Measurements from ENCODE around the gene ZNF556.
A peak's percentile ranks its signal among the peaks of the same experiment; 100 is the strongest.
"Not testable (repeated sequence)": the region's sequence is repeated elsewhere in the genome, so short reads cannot be mapped to it uniquely, and the experiment has no call there.

Gene ZNF556

DNA sequence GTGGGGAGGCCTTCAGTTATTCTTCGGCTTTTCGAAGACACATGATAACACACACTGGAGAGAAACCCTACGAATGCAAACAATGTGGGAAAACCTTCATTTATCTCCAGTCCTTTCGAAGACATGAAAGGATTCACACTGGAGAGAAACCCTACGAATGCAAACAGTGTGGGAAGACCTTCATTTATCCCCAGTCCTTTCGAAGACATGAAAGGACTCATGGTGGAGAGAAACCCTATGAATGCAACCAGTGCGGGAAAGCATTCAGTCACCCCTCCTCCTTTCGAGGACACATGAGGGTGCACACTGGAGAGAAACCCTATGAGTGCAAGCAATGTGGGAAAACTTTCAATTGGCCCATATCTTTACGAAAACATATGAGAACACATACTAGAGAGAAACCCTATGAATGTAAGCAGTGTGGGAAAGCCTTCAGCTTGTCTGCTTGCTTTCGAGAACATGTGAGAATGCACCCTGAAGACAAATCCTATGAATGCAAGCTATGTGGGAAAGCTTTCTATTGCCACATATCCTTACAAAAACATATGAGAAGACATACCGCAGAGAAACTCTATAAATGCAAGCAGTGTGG, 14.0 kb upstream of the ZNF556 start:
- no peak for DNase-seq (ENCODE audit: low spot score)

DNA sequence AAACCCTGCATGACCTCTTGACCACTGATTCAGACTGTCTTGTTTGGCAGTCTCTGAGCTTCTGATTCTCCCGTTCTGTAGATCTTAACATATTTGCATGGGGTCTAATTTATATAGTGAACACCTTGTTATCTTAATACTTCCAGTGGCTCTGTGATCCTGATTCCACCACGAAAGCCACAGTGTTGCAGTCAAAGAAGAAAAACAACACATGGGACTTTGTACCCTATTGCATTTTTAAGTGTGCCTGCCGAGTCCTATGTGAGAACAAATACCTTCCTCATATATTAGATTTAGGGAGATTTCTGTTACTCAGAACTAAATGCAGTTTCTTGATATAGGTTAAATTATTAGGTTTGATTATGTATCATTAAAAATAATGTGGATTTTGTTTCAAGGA, 12.3 kb upstream of the ZNF556 start:
- DNase-seq (ENCODE audit: low spot score) = no peak

DNA sequence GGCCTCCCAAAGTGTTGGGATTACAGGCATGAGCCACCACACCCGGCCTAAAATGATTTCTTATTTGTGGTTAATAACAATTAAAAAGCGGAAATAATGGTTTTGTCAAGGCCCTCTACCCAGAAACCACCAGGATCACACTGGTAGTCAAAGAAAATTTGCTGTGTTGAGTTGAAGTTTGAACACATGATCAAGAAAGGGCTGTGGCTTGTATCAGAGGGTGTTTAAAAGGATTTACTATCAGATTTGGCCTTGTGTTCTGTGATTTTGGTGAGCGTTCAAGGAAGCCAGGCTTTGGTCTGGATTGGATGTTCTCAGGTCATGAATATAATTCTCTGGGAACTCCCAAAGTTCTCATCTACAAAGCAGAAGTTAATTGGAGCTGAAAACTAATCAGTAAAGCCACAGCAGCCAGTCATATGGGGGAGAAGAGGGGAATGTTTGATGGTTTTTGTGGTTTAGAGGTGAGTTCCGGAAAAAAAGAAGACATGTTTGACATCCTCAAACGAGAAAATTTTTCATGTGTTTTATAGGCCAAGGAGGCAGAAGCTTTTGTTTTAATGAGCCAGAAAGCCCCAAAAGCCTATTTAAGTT, 10.6 kb upstream of the ZNF556 start:
- DNase-seq (ENCODE audit: low spot score) = peak; percentile 24

DNA sequence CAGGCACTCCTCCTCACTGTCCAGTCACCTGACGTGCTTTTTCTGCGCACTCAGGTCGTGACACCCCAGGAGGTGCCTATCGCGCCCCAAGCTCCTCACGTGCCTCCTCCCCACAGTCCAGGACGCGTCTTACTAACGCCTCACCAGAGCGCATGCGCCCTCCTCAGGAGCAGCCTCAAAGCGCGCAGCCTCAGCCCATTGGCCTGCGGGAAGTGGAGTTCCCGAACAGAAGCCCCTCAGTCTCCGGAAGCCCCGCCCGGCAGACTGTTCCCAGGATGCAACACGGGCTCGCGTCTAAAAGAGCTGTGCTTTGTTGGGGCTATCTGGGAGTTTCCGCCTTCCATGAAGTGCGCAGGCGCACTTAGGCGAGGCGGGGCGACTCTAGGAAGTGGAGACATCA, 8.3 kb upstream of the ZNF556 start:
- DNase-seq (ENCODE audit: low spot score) = no peak

DNA sequence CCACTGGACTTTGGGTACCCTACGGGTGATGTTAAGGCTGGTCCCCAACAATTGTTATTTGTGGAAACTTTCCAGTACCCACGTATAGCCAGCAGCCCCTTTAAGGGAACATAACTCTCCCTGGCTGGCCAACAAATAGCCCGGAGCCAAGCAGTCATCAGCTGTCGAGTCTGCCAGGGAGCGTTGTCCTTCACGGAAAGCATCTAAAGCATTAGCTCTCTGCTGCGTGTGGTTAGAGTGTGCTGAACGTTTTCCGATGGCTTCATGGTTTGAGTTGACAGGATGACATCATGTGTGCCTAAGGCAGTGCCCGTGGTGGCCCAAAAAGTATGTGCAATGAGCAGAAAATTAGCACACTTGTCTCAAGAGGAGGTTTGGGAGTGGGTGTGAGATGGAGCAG, 3.3 kb upstream of the ZNF556 start:
- no peak for DNase-seq (ENCODE audit: low spot score)

DNA sequence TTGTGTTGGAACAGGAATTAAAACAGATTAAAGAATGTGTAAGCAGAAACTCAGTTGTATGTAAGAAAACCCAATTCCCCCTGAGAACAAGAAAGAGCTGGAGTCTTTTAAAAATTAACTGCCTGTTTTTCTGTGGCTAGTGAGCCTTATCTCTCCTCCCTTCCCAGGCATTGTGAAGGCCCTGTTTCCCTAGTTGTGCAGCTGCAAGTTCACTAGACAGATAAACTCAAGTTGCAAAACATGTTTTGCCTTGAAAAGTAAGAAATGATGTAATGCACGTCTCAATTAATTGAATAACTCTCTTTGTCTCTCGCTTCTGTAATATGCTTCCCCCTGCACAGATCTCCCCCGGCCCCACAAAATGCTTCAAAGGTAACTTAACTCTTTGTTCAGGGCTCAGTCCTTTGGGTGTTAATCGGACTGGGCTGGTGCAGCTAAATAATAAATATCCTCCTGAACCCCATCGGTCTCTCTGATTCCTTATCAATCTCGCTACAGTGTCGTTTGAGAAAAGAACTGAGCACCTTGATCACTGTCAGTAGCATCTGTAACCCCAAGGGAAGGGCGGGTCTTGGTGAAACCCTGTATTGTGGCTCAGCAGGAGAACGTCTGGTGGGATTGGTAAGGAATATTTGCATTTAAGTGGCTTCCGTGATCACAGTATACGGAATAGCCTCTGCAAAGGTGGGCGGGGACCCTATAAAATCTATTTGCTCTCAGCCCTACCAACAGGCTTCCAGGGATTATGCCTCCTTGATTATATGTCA, 1.6 kb upstream of the ZNF556 start:
- DNase-seq (ENCODE audit: low spot score) = no peak

DNA sequence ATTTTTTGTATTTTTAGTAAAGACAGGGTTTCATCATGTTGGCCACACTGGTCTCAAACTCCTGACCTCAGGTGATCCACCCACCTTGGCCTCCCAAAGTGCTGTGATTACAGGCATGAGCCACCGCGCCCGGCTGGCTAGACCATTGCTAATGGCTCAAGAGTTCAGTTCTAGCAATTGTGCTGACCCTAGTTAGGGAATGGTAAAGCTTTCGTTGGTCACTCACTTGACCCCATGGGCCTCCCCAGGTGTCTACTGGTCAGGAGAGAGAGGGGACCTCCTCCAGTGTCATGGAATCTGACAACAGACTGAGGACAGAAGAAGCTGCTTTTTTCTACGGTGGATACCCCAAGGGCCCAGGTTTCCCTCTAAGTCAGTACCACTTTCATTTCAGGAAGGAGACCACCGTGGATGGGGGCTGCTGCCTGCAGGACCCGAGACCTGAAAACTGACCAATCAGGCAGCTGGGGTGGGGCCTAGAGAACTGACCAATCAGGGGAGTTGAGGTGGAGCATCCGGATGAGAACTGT, 575 bp upstream of the ZNF556 start:
- no peak for DNase-seq (ENCODE audit: low spot score)

DNA sequence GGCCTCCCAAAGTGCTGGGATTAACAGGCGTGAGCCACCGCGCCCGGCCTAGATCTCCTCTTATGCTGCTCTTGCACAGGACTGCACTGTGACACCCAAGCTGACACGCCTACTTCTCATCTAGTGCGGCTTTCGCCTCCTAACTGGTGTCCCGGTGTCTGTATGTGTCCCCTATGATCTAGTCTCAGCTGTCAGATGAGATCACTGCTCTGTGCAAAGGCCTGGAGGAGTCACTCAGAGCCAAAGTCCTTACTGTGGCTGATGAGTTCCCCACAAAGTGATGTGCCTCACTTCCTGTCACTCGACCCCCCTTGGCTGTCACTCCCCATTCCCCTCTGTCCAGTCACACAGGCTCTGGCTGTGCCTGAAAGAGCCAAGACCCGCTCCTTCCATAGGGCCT, 2.5 kb downstream of the ZNF556 start:
- DNase-seq (ENCODE audit: low spot score) = no peak

DNA sequence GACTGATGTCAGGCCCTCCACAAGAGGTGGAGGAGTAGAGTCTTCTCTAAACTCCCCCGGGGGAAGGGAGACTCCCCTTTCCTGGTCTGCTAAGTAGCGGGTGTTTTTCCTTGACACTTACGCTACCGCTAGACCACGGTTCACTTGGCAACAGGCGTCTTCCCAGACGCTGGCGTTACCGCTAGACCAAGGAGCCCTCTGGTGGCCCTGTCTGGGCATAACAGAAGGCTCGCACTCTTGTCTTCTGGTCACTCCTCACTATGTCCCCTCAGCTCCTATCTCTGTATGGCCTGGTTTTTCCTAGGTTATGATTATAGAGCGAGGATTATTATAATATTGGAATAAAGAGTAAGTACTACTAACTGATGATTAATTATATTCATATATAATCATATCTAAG, 5.0 kb downstream of the ZNF556 start:
- not testable (repeated sequence) for DNase-seq (ENCODE audit: low spot score)

DNA sequence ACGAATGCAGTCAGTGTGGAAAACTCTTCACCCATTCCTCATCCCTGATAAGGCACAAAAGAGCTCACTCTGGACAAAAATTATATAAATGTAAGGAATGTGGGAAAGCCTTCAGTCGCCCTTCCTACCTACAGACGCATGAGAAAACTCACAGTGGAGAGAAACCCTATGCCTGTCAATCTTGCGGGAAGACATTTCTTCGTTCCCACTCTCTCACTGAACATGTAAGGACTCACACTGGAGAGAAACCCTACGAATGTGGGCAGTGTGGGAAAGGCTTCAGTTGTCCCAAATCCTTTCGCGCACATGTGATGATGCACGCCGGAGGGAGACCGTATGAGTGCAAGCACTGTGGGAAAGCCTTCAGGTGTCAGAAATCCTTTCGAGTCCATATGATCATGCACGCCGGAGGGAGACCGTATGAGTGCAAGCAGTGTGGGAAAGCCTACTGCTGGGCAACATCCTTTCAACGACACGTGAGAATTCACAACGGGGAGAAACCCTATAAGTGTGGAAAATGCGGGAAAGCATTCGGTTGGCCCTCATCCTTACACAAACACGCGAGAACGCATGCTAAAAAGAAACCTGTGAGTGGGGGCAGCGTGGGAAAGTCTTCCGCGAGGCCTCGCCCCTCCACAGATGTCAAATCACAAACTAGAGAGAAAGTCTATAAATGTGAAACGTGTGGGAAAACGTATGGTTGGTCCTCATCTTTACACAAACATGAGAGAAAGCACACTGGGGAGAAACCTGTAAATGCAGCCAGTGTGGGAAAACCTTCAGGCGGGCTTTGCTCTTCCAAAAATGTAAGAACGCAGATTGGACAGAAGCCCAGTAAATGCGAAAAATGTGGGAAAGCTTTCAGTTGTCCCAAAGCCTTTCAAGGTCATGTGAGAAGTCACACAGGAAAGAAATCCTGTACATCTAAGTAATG, 10.5 kb downstream of the ZNF556 start:
- no peak for DNase-seq (ENCODE audit: low spot score)

DNA sequence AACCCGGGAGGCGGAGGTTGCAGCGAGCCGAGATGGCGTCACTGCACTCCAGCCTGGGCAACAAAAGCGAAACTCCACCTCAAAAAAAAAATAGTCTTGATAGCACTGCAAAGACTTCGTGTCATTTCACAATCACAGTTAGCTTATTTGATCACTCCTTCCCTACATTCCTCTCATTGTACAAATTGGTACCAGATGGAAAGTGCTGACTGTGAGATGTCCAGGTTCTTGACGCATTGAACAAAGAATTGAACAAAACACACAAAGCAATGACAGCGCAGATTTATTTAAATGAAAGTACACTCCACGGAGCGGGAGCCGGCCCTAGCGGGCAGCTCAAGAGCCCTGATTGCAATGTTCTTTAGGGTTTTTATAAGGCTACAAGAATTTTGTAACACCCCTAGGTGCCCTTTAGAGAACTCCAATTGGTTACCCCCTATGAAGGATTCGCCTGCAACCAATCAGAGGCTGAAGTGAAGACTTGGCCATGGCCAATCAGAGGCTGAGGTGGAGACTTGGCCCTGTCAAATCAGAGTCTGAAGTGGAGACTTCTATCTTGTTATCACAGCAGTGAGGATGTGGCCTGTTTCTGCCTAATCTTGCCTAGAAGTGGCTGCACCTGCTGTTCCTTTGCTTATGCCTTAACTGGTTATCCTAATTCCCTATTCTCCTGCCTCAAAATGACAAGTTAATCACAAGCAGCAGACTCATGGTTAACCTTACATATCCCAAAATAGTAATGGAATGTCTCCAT, 16.7 kb downstream of the ZNF556 start:
- no peak for DNase-seq (ENCODE audit: low spot score)

DNA sequence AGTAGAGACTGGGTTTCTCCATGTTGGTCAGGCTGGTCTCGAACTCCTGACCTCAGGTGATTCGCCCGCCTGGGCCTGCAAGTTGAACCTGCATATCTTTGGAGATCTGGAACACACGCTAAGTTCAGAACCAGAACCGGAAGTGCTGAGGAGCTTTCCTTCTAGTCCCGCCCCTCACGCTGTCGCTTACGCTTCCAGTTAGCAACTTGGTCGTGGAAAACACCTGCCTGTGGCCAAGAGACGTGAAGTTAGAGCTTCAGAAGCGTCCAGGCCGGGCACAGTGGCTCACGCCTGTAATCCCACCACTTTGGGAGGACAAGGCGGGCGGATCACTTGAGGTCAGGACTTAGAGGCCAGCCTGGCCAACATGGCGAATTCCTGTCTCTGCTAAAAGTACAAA, 18.6 kb downstream of the ZNF556 start:
- no peak for DNase-seq (ENCODE audit: low spot score)

DNA sequence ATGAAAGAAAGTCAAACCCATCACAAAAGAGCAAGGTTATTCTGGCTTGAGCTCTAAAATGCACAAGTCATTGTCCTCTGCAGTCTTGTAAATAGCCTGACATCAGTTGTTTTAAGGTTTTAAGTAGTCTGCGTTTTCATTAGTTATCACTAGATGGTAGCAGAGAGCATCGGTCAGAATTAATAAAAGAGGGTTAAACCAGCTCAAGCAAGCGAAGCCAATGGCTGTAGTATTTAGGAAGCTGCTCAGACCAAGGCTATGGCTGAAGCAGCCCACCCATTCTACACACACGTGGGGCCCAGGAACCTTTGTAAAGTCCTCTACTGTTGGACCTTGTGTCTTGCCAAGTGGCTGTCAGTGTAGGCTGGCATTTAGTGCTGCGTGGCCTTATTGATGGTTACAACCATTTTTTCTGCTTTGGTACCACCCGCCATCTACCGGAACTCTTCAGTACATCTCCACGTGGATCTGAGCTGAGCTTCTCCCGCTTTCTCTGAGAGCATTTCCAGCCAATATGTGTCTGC, 20.3 kb downstream of the ZNF556 start:
- DNase-seq (ENCODE audit: low spot score) = peak; percentile 51

DNA sequence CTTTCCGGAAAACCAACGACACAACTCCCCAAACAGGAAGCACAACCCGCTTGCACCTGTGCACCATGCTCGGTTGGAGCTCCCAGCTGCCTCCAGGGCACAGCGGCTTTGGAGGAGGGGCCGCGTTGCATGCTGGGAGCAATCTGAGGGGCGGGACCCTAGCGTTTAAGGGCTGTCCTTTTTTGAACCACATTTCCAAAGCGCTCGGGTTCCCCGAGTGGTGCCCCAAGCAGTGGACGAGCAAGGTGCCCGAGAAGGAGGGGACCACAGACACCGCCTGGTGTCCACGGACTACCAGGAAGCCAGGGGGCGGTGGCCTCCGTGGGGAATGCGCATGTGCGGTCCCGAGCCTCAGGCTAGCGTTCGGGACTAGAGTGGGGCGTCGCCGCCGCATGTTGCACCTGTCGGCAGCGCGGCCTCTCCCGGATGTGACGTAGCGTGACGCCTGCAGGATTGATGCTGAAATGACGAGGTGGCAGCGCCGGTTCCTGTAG, 21.6 kb downstream of the ZNF556 start:
- DNase-seq (ENCODE audit: low spot score) = peak; percentile 50

DNA sequence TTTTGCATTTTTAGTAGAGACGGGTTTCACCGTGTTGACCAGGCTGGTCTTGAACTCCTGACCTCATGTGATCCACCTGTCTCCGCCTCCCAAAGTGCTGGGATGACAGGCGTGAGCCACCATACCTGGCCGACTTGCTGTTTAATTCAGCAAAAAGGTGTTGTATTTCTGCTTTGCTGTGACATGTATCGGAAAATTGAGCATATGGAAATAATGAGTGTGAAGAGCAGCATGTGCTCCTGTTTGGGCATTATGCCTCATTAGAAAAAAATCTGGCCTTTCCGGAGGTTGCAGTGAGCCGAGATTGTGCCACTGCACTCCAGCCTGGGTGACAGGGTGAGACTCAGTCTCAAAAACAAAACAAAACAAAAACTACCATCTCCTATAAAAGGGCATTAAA, 23.4 kb downstream of the ZNF556 start:
- DNase-seq (ENCODE audit: low spot score) = not testable (repeated sequence)

DNA sequence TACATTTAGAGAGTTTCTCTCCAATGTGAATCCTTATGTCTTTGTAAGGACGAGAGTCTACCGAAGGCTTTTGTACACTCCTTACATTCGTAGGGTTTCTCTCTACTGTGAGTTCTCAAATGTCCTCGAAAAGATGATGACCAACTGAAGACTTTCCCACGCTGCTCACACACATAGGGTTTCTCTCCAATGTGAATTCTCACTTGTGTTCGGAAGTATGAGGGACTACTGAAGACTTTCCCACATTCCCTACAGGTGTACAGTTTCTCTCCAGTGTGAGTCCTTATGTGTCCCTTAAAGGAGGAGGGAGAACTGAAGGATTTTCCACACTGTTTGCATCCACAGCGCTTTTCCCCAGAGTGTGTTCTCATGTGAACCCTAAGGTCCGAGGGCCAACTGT, 29.6 kb downstream of the ZNF556 start:
- DNase-seq (ENCODE audit: low spot score) = no peak

DNA sequence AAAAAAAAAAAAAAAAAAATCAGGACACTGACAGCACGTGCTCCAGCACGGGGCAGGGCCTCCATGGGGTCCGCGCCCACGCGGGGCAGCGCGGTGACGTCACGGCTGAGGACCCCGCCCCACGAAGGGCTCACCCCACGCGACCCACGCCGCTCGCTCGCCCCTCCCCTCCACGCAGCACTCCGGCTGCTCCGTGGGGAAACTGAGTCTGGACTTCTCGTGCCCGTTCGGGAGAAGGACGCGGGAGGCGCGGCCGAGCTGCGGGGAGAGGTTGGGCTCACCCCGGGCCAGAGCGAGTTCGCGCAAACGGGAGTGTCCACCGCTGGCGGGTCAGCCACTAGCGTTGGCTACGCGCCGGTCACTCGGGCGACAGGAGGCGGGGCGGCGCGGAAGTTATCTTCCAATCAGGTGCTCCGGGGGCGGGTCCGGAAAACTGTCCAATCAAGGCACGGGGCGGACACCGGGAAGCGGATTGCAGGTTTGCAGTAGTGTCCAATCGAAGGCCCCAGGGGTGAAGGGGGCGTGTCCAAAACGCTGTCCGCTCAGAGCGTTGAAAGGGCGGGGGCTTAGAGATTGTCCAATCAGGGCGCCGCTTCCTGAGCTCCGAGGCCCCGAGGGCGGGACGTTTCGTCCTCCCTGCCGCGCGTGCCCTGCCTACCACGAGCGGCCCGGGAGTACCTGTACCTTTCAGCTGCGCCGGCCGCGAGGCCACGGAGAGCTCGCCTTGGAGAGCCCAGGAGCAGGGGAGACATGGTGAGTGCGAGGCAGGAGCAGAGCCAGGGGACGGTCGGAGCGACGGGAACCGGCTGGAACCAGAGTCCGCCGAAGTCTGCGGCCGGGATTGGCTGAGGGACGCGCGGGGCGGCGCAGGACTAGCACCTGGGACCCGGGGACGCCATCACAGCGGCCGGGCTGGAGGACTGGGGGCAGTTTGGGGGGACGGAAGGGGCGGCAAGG, 33.4 kb downstream of the ZNF556 start, which contains the start of gene ZNF57:
Gene ZNF57 (plus strand): TSS at position 633 of the 957 bp plus-strand sequence. CDS start 118 bp downstream, at position 751.
- DNase-seq (ENCODE audit: low spot score) = peak; percentile 97

DNA sequence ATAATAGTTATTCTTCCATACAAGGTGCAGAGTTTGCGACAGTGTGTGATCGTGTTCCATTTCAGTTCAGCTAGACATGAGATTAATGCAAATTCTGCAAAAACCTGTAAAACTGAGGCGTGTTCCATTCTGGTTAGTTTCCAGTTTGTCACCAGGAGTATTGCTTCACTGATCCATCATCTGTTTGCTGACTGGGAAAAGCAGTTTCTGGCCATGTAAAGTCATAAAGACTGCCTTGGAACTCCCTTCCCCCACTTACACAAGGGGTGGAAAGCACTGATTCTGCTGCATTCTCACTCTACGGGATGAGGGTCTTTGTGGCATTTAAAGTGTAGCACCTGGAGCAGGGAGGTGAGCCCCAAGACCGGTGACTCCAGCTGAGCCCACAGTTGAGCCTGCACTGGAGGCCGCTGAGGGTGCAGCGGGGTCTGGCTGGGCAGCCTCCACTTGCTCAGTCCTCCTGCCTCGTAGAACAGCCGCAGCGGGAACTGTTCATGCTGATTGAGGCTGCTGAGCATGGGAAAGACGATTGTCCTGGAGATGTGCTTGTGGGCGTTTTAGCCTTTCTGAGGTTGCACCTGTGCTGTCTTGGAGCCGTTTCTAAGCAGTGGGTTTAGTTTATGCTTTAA, 35.6 kb downstream of the ZNF556 start:
- DNase-seq (ENCODE audit: low spot score) = no peak

DNA sequence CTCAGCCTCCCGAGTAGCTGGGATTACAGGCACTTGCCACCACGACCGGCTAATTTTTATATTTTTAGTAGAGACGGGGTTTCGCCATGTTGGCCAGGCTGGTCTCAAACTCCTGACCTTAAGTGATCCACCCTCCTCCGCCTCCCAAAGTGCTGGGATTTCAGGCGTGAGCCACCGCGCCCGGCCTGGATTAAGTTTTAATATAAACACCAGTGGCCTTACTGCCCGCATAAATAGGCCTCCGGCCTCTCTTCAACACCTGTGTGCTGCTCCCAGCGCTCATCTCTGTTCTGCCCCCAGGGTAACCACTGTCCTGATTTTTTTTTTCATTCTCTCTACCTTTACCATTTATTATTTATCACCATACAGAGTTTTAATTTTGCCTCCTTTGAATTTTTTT, 36.2 kb downstream of the ZNF556 start:
- DNase-seq (ENCODE audit: low spot score) = not testable (repeated sequence)
